HepG2 (cell line): ENCODE measurements around the gene FGFR3. TPM values are rescaled to one million over a fixed set of nuclear protein-coding genes. Genes with fewer than 3 reads are reported as not detected.

Source experiments
- CERS6 ChIP-seq: sonication (generic); formaldehyde crosslinking; IDR thresholded peaks from 2 replicates; pipeline ENCODE4 v1.5.0; 2020; ENCODE audit warnings: missing genetic modification reagents
- ETV6 ChIP-seq: sonication (generic); formaldehyde crosslinking; conservative IDR thresholded peaks from 2 replicates; pipeline ENCODE4 v1.4.0; 2020; ENCODE audit warnings: missing genetic modification reagents
- KLF9 ChIP-seq: IDR thresholded peaks from 2 replicates; pipeline ENCODE4 v1.6.1; 2016; ENCODE audit warnings: low read depth
- LBX2 ChIP-seq: sonication (generic); formaldehyde crosslinking; IDR thresholded peaks from 2 replicates; pipeline ENCODE4 v1.5.0; 2020; ENCODE audit warnings: missing genetic modification reagents, mild to moderate bottlenecking, borderline replicate concordance
- PATZ1 ChIP-seq: sonication (generic); formaldehyde crosslinking; IDR thresholded peaks from 2 replicates; pipeline ENCODE4 v1.4.0; 2020; ENCODE audit warnings: missing genetic modification reagents
- PRDM4 ChIP-seq: sonication (generic); formaldehyde crosslinking; IDR thresholded peaks from 2 replicates; pipeline ENCODE4 v1.9.0; 2021; ENCODE audit warnings: missing genetic modification reagents, borderline replicate concordance
- SNAPC2 ChIP-seq: sonication (generic); formaldehyde crosslinking; IDR thresholded peaks from 2 replicates; pipeline ENCODE4 v1.8.1; 2022; ENCODE audit warnings: mild to moderate bottlenecking, missing genetic modification reagents
- SNRNP70 ChIP-seq: fragments of 200-400 bp; formaldehyde crosslinking; IDR thresholded peaks from 2 replicates; pipeline ENCODE4 v1.6.1; 2017; ENCODE audit warnings: mild to moderate bottlenecking, low read depth, low read length, moderate library complexity
- TCF12 ChIP-seq, 2 experiments: fragments of 450-650 bp in 1 of 2; sonication (generic) in 1 of 2; formaldehyde crosslinking in 1 of 2; IDR thresholded peaks; 2 replicates each; pipeline versions ENCODE4 v1.6.1 to v1.8.0; 2017 to 2022; ENCODE audit warnings: antibody characterized with exemption in 1 of 2, mild to moderate bottlenecking in 1 of 2, missing genetic modification reagents in 1 of 2, moderate library complexity in 1 of 2
- ZFP36L2 ChIP-seq: sonication (generic); formaldehyde crosslinking; IDR thresholded peaks from 2 replicates; pipeline ENCODE4 v1.4.0; 2020; ENCODE audit warnings: missing genetic modification reagents
- ZNF10 ChIP-seq: sonication (generic); formaldehyde crosslinking; IDR thresholded peaks from 2 replicates; pipeline ENCODE4 v1.4.0; 2020; ENCODE audit warnings: mild to moderate bottlenecking, low read depth, missing genetic modification reagents, borderline replicate concordance
- ZNF136 ChIP-seq: sonication (generic); formaldehyde crosslinking; IDR thresholded peaks from 2 replicates; pipeline ENCODE4 v1.8.1; 2022; ENCODE audit warnings: low read depth, mild to moderate bottlenecking, moderate library complexity, missing genetic modification reagents
- ZNF280D ChIP-seq: sonication (generic); formaldehyde crosslinking; IDR thresholded peaks from 2 replicates; pipeline ENCODE4 v1.5.1; 2020; ENCODE audit warnings: mild to moderate bottlenecking, missing genetic modification reagents
- ZNF282 ChIP-seq: fragments of 450-650 bp; IDR thresholded peaks from 2 replicates; pipeline ENCODE4 v1.6.1; 2018; ENCODE audit not compliant: partially characterized antibody
- ZNF710 ChIP-seq: sonication (generic); formaldehyde crosslinking; IDR thresholded peaks from 2 replicates; pipeline ENCODE4 v1.5.0; 2020; ENCODE audit warnings: mild to moderate bottlenecking, missing genetic modification reagents, borderline replicate concordance
- ZNF740 ChIP-seq: sonication (generic); formaldehyde crosslinking; IDR thresholded peaks from 2 replicates; pipeline ENCODE4 v1.4.0; 2020; ENCODE audit warnings: missing genetic modification reagents
- ZSCAN22 ChIP-seq: sonication (generic); formaldehyde crosslinking; IDR thresholded peaks from 2 replicates; pipeline ENCODE4 v1.4.0; 2020; ENCODE audit warnings: mild to moderate bottlenecking, missing genetic modification reagents
- polyA plus RNA-seq, 8 experiments: library from polyadenylated mRNA; depleted of rRNA in 3 of 8; stranded (reverse) in 7 of 8; unstranded in 1 of 8; fragments of >200 nt; fragmentation: Illumina TruSeq in 4 of 8; extraction: Trizol in 4 of 8; gene quantifications; 2 replicates each; pipeline versions ENCODE4 v1.2.1 to v1.2.3, GENCODE V29; 2011 to 2016; ENCODE audit warnings: low read depth in 4 of 8, missing spikeins in 1 of 8, mixed read lengths in 1 of 8; ENCODE audit not compliant: insufficient read depth in 1 of 8
- total RNA-seq, 5 experiments: library from RNA; depleted of rRNA; stranded (reverse); fragments of >200 nt; fragmentation: Illumina TruSeq; extraction: Trizol; gene quantifications; 2 replicates each; pipeline ENCODE4 v1.2.3, GENCODE V29; 2016; ENCODE audit warnings: low read depth in 1 of 5

Gene FGFR3
- total and polyA plus RNA-seq, 2 of the 13 experiments (the other 11 are each of a cell fraction or from before 2014, with no cell fraction given): 103 to 109 TPM

- no peak for TF ChIP-seq ZNF280D
- TF ChIP-seq LBX2: no peak
- TF ChIP-seq SNRNP70: no peak
- peak; percentile 78 for TF ChIP-seq PATZ1 (CRISPR knock-in tag)
- TF ChIP-seq CERS6 (CRISPR knock-in tag): no peak
- no peak for TF ChIP-seq ZNF282
- TF ChIP-seq ZNF136 (CRISPR knock-in tag): no peak
- no peak for TF ChIP-seq ETV6 (CRISPR knock-in tag)
- no peak for TF ChIP-seq ZNF10
- TF ChIP-seq TCF12 (IDR thresholded peaks at IDR 0.05): no peak
- no peak for TF ChIP-seq TCF12 (CRISPR knock-in tag; IDR thresholded peaks at IDR 0.05)
- no peak for TF ChIP-seq KLF9 (CRISPR knock-in tag)
- TF ChIP-seq SNAPC2 (CRISPR knock-in tag): no peak
- no peak for TF ChIP-seq ZNF740
- TF ChIP-seq PRDM4 (CRISPR knock-in tag): no peak
- no peak for TF ChIP-seq ZFP36L2 (CRISPR knock-in tag)
- TF ChIP-seq ZSCAN22: no peak
- TF ChIP-seq ZNF710 (CRISPR knock-in tag): no peak
Measured at GRCh38 chr4:1770791-1771231, 22.3 kb upstream of the FGFR3 start (continued).
